Muscle layer of colon (tissue), 2 donors: ENCODE data around the gene HNRNPD.
"Not testable (repeated sequence)": the region's sequence is repeated elsewhere in the genome, so short reads cannot be mapped to it uniquely, and the experiment has no call there.

Source experiments
- H3K27ac ChIP-seq: one replicate; pipeline ENCODE4 v1.7.0; 2013; ENCODE audit warnings: low read depth, mild to moderate bottlenecking, low read length, moderate library complexity
- H3K27me3 ChIP-seq, 2 donors: one replicate each; pipeline ENCODE4 v1.7.0; 2013; ENCODE audit warnings: low read length in 2 of 2, mild to moderate bottlenecking in 2 of 2; ENCODE audit not compliant: insufficient read depth in 2 of 2, control insufficient read depth in 1 of 2
- H3K36me3 ChIP-seq: one replicate; pipeline ENCODE4 v1.7.0; 2013; ENCODE audit warnings: mild to moderate bottlenecking, low read length; ENCODE audit not compliant: insufficient read depth
- H3K4me1 ChIP-seq: one replicate; pipeline ENCODE4 v1.7.0; 2013; ENCODE audit warnings: mild to moderate bottlenecking, low read length; ENCODE audit not compliant: insufficient read depth
- H3K4me3 ChIP-seq, 2 donors: one replicate each; pipeline ENCODE4 v1.7.0; 2013; ENCODE audit warnings: low read length in 2 of 2, low read depth in 1 of 2, mild to moderate bottlenecking in 1 of 2, moderate library complexity in 1 of 2
- H3K9ac ChIP-seq: one replicate; pipeline ENCODE4 v1.7.0; 2013; ENCODE audit warnings: low read length
- H3K9me3 ChIP-seq: one replicate; pipeline ENCODE4 v1.7.0; 2013; ENCODE audit warnings: mild to moderate bottlenecking, low read length
- donor health status: abdominal sarcoma.
- donor health status: Adenocarcinoma of cecum.

Gene HNRNPD

GRCh38 chr4:82373816-82374625, at the start of gene HNRNPD:
Gene HNRNPD (minus strand): TSS chr4:82373991. CDS start chr4:82373678, 313 bp downstream.
- peak within 1 kb of the TSS; percentile 88 to 89 for H3K4me3 ChIP-seq
- no peaks in the 10 kb centered on the region for H3K9me3 ChIP-seq
- peaks cover 11% of the 10 kb centered on the region for H3K36me3 ChIP-seq
- H3K27me3 ChIP-seq: no peaks in the 10 kb centered on the region
- H3K27ac ChIP-seq: peak within 1 kb of the TSS; percentile 99
- peaks cover 30% of the 10 kb centered on the region for H3K4me1 ChIP-seq
- H3K9ac ChIP-seq: peak within 1 kb of the TSS; percentile 66

- no peaks in the 10 kb centered on the region for H3K27me3 ChIP-seq
- no peak overlapping the region for H3K27ac ChIP-seq
- H3K9ac ChIP-seq: no peak overlapping the region
- H3K4me3 ChIP-seq: no peak overlapping the region
- peaks cover 36% of the 10 kb centered on the region for H3K36me3 ChIP-seq
- peaks cover 17% of the 10 kb centered on the region for H3K4me1 ChIP-seq
- H3K9me3 ChIP-seq: no peaks in the 10 kb centered on the region
These were observed 48.8 kb upstream of the HNRNPD start for GRCh38 chr4:82422616-82423015.

GRCh38 chr4:82421796-82422560, 48.2 kb upstream of the HNRNPD start:
- peaks cover 11% of the 10 kb centered on the region for H3K4me1 ChIP-seq
- H3K27me3 ChIP-seq: no peaks in the 10 kb centered on the region
- no peak overlapping the region for H3K9ac ChIP-seq
- no peak overlapping the region for H3K27ac ChIP-seq
- peaks cover 36% of the 10 kb centered on the region for H3K36me3 ChIP-seq
- no peaks in the 10 kb centered on the region for H3K9me3 ChIP-seq
- H3K4me3 ChIP-seq: no peak overlapping the region

GRCh38 chr4:82419451-82419850, 45.7 kb upstream of the HNRNPD start:
- H3K4me1 ChIP-seq: no peaks in the 10 kb centered on the region
- H3K36me3 ChIP-seq: peaks cover 15% of the 10 kb centered on the region
- no peak overlapping the region for H3K4me3 ChIP-seq
- H3K9ac ChIP-seq: no peak overlapping the region
- no peak overlapping the region for H3K27ac ChIP-seq
- no peaks in the 10 kb centered on the region for H3K9me3 ChIP-seq
- no peaks in the 10 kb centered on the region for H3K27me3 ChIP-seq

GRCh38 chr4:82415922-82416365, 42.2 kb upstream of the HNRNPD start:
- Histone ChIP-seq H3K4me3 (no peak overlapping the region), H3K27ac (no peak overlapping the region), H3K4me1 (no peaks in the 10 kb centered on the region), H3K27me3 (no peaks in the 10 kb centered on the region), H3K36me3 (no peaks in the 10 kb centered on the region), H3K9me3 (no peaks in the 10 kb centered on the region), H3K9ac (no peak overlapping the region)

GRCh38 chr4:82415061-82415460, 41.3 kb upstream of the HNRNPD start:
- H3K9me3 ChIP-seq, H3K9ac ChIP-seq, H3K36me3 ChIP-seq, H3K4me3 ChIP-seq, H3K27me3 ChIP-seq, H3K27ac ChIP-seq, H3K4me1 ChIP-seq: not testable (repeated sequence)

- H3K27ac ChIP-seq: no peak overlapping the region
- no peak overlapping the region for H3K4me3 ChIP-seq
- no peaks in the 10 kb centered on the region for H3K9me3 ChIP-seq
These were observed 29.9 kb upstream of the HNRNPD start for GRCh38 chr4:82403725-82404124.

GRCh38 chr4:82402196-82402775, 28.5 kb upstream of the HNRNPD start:
- Histone ChIP-seq H3K9me3 (no peaks in the 10 kb centered on the region), H3K27ac (no peak overlapping the region), H3K36me3 (no peaks in the 10 kb centered on the region), H3K4me1 (no peaks in the 10 kb centered on the region), H3K4me3 (no peak overlapping the region), H3K9ac (no peak overlapping the region), H3K27me3 (no peaks in the 10 kb centered on the region)

More at GRCh38 chr4:82403725-82404124, 29.9 kb upstream of the HNRNPD start:
- Histone ChIP-seq H3K36me3 (no peaks in the 10 kb centered on the region), H3K27me3 (no peaks in the 10 kb centered on the region), H3K4me1 (no peaks in the 10 kb centered on the region), H3K9ac (no peak overlapping the region)

GRCh38 chr4:82401600-82401999, 27.8 kb upstream of the HNRNPD start:
- Histone ChIP-seq H3K9ac (no peak overlapping the region), H3K9me3 (no peaks in the 10 kb centered on the region), H3K36me3 (no peaks in the 10 kb centered on the region), H3K27ac (no peak overlapping the region), H3K4me1 (no peaks in the 10 kb centered on the region), H3K4me3 (no peak overlapping the region), H3K27me3 (no peaks in the 10 kb centered on the region)

- H3K9ac ChIP-seq: no peak overlapping the region
These were observed 24.5 kb upstream of the HNRNPD start for GRCh38 chr4:82398263-82398662.

GRCh38 chr4:82397527-82397926, 23.7 kb upstream of the HNRNPD start:
- no peak overlapping the region for H3K27ac ChIP-seq
- no peaks in the 10 kb centered on the region for H3K27me3 ChIP-seq
- no peaks in the 10 kb centered on the region for H3K4me1 ChIP-seq
- no peak overlapping the region for H3K4me3 ChIP-seq
- H3K9ac ChIP-seq: no peak overlapping the region
- no peaks in the 10 kb centered on the region for H3K36me3 ChIP-seq
- no peaks in the 10 kb centered on the region for H3K9me3 ChIP-seq

More at GRCh38 chr4:82398263-82398662, 24.5 kb upstream of the HNRNPD start:
- Histone ChIP-seq H3K27me3 (no peaks in the 10 kb centered on the region), H3K4me1 (no peaks in the 10 kb centered on the region), H3K27ac (no peak overlapping the region), H3K4me3 (no peak overlapping the region), H3K9me3 (no peaks in the 10 kb centered on the region), H3K36me3 (no peaks in the 10 kb centered on the region)
